CD1c-positive myeloid dendritic cell (primary cell): Measurements from ENCODE around the gene THOC2.
"Not testable (repeated sequence)": the region's sequence is repeated elsewhere in the genome, so short reads cannot be mapped to it uniquely, and the experiment has no call there.

Source experiments
- DNase-seq: peaks from one replicate; pipeline ENCODE4 v3.0.0-alpha.2; 2016; ENCODE audit errors: extremely low spot score

THOC2 gene

DNA sequence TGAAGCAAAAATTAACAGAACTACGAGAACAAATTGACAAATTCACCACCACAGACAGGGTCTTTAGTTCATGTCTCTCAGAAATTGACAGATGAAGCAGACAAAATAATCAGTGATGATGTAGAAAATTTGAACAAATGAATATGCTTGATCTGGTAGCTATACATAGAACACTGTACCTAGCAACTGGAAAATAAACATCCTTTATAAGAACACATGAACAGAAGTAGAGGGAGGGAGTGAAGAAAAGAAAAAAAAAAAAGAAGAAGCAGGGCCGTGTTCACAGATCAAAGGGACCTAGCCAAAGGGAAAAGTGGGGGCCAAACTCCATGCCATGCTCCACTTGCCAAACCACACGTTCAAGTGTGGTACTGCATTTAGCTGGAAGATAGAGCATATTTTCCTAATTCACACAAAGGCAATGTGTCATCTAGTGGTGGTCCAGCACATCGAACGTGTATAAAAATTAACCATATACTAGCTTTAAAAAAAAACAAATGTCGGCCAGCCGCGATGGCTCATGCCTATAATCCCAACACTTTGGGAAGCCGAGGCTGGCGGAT is 5.6 kb upstream of the THOC2 start:
- no peak for DNase-seq

DNA sequence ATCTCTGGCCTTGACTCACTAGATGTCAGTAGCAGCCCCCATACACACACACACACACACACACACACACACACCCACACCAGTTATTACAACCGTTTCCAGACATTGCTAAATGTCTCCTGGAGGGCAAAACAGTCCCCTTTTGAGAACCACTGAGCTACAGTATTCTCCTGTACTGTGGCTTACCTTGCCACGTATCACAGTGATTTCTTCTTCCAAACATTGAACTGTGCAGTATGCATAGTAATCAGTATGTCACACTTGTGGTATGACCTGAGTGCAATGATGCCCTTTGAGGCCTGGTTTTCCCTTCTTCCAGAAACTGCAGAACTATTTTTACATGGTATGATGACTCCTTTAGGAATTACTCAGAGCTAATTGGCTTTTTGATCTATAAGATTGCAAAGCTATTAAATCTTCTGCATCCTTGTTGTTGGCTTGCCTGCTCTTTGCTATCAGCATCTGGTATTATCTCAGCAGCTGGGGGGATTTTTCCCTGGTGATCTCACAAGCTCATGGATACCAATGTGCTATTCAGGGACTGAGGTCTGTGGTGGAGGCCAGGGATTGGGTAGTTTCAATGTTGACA is 3.6 kb upstream of the THOC2 start:
- no peak for DNase-seq

DNA sequence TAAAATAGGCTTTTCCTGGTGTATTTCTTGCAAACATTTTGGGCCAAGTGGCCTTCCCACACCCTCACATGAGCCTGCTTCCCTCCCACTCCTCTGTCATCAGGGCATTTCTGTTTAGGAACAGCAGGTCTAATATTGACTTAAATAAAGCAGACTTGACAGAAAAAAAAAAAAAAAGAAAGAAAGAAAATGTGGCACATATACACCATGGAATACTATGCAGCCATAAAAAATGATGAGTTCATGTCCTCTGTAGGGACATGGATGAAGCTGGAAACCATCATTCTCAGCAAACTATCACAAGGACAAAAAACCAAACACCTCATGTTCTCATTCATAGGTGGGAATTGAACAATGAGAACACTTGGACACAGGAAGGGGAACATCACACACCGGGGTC is 2.3 kb upstream of the THOC2 start:
- not testable (repeated sequence) for DNase-seq

DNA sequence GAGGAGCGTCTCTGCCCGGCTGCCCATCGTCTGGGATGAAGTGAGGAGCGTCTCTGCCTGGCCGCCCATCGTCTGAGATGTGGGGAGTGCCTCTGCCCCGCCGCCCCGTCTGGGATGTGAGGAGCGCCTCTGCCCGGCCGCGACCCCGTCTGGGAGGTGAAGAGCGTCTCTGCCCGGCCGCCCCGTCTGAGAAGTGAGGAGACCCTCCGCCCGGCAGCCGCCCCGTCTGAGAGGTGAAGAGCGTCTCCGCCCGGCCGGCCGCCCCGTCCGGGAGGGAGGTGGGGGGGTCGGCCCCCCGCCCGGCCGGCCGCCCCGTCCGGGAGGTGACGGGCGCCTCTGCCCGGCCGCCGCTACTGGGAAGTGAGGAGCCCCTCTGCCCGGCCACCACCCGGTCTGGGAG is 1.2 kb upstream of the THOC2 start:
- DNase-seq: not testable (repeated sequence)

DNA sequence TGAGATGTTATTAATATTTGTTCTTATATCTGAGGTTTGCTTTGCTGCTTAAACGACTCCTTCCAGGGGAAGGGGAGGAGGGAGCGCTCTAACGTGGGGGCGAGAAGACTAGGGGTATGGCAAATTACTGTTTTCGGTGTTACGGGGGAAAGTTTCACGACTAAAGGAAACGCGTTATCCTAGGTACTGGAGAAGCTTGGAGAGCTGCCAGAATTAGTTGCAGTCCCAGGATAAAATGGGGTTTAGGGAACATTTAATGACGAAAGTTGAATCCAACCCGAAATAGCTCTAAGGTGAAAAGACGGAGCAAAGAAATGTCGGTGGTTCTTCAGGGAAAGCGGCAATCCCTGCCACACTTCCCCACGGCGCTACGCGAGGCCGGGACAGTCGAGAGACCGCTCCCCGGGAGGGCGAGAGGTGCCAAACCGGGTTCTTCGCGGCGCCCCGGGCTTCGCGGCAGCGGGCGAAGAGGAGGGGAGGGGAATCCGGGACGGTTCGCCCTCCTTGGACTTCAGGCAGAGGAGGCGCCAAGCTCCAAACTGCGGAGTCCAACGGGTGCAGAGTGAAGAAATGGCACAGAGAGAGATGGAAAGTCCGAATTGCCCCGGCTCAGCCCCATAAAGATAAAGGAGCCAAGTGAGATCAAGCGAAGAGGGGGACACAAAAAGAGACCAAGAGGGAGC is 724 bp downstream of the THOC2 start:
- DNase-seq: peak; percentile 5

DNA sequence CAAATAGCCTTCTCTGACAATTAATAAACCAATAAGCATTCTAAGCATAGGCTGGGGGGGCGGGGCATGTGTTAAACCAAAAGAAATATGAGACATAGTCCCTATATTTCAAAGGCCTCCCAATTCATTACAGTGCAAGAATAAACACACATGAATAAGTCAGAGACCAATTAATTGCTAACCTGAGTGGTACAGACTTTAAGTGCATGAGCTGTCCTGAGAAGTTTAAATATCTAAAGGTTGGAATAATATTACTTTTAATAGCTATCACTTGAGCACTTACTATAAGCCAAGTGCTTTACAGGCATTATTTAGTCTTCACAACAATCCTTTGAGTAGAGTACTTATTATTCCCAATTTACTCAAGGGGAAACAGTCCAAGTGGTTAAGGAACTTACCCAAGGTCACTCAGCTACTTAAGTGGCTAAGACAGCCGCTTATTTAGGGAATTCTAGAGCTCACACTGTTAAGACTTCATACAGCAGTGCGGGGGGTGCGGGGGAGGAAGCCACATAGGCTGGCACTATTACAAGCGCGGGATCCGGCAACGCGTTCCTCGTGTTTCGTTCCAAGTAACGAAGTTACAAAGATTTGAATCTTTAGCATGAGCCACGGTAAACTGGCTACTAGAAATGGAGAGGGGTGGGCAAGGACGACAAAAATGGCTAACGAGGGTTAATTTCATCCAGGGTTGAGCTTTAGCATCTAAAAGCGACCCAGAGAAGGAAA is 1.4 kb downstream of the THOC2 start:
- peak; percentile 34 for DNase-seq

DNA sequence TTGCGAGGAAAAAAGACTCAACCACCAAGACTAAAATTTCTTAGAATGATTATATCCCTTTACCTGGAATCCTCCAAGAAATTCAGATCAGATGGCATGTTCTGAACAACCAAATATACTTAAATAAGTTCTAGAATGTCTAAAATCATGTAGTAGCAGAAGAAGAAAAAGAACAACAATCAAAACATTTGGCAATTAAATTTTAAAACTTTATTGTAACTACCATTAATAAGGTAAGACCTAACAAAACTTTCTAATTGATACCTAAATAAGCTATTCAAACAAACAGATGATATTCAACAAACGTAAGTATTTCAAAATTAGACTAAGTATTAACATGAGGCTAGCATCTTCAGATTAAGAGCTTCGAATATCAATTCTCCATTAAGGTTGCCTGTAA is 4.3 kb downstream of the THOC2 start:
- no peak for DNase-seq

DNA sequence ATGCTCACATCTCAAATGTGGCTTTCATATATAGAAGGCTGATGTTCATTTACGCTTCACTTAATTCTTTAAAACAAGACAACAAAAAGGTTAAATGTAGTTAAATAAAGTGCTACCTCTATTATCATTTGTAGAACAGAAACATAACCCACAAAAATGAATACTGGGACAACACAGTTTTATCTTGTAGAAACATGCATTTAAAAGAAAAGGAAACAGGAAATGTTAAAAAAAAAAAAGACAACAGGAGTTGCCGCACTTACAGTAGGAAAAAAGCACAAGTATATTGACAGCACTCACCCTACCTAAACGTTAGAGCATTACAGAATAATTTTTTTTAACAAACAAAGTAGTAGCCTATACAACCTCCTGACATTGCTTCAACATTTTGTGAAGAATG is 4.8 kb downstream of the THOC2 start:
- DNase-seq: no peak

DNA sequence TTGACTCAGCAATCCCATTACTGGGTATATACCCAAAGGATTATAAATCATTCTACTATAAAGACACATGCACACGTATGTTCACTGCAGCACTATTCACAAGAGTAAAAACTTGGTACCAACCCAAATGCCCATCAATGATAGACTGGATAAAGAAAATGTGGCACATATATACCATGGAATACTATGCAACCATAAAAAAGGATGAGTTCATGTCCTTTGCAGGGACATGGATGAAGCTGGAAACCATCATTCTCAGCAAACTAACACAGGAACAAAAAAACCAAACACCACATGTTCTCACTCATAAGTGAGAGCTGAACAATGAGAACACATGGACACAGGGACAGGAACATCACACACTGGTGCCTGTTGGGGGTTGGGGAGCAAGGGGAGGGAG is 10.7 kb downstream of the THOC2 start:
- DNase-seq: not testable (repeated sequence)

DNA sequence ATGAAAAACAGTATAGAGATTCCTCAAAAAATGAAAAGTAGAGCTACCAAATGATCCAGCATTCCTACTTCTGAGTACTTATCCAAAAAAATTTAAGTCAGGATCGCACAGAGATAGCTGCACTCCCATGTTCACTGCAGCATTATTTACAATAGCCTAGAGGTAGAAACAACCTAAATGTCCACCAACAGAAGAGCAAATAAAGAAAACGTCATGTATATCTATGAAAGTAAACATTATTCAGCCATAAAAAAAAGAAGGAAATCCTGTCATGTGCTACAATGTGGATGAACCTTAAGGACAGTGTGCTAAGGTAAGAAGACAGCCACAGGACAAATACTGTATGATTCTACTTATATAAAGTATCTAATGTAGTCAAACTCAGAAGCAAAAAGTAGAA is 12.4 kb downstream of the THOC2 start:
- no peak for DNase-seq

DNA sequence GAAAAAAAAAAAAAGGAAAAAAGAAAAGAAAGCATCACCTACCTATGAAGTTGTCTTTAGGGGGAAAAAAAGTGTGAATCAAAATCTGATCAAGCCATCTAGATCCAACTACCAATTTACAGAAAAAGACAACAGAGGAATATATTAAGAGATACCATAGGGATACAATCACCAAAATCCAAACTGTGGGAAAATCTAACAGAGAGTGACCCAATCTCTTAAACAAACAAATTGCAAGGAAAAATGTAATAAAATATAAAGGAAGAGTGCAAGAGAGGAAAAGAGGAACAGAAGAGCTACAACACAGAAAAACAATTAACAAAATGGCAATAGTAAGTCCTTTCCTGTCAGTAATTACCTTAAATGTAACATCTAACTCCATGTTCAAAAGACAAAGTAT is 19.0 kb downstream of the THOC2 start:
- no peak for DNase-seq

DNA sequence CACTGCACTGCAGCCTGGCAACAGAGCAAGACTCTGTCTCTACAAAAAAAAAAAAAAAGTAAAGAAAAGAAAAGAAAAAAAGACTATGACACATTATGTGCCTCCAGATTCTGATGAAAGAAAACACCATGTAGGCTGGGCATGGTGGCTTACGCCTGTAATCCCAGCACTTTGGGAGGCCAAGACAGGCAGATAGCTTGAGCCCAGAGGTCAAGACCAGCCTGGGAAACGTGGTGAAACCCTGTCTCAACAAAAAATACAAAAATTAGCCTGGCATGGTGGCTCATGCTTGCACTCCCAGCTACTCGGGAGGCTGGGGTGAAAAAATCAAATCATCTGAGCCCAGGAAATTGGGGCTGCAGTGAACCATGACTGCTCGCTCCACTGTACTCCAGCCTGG is 19.4 kb downstream of the THOC2 start:
- DNase-seq: no peak

DNA sequence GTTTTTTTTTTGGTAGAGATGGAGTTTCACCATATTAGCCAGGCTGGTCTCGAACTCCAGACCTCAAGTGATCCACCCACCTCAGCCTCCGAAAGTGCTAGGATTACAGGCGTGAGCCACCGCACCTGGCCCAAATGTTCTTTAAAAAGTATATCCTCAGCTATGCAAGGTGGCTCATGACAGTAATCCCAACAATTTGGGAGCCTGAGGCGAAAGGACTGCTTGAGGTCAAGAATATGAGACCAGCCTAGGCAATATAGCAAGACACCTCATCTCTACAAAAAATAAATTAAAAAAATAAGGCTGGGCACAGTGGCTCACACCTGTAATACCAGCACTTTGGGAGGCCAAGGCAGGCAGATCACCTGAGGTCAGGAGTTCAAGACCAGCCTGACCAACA is 21.7 kb downstream of the THOC2 start:
- DNase-seq: not testable (repeated sequence)

DNA sequence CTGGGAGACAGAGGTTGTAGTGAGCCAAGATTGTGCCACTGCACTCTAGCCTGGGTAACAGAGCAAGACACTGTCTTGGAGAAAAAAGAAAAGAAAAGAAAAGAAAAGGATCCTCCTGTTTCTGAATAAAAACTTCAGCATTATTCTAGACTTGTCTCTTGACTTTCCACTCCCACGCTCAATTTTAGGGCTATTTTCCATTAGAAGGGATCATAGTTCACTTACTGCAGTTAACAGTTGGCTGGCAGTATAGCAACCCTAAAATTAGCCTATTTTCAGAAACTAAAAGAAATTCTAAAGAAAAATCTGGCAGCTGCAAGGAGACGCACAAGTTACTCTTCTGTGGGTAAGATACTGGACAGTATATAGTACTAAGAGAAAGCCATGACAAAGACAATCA is 28.1 kb downstream of the THOC2 start:
- DNase-seq: no peak

DNA sequence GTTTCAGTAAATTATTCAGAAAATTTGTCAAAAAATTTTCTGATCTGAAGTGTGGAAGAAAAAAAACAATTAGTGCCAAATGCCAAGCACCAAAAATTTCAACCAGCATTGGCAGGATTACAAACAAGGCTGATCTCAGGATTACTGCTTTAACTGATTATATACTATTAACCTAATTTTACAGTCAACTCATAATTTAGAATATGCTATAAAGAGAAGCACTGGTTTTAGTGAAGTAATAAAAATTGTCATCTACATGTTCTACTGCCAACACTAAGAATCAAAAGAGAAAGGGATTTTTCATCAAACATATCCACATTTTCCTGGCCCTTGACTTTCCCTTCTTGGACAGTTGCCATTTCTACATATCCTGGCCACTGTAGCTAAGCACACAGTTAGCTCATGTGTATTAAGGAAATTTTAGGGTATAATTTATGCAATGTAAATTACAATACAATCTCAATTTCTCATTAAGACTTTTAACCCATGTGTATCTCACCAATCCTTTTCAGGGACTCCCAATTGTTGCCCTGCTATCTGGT is 33.8 kb downstream of the THOC2 start:
- no peak for DNase-seq

DNA sequence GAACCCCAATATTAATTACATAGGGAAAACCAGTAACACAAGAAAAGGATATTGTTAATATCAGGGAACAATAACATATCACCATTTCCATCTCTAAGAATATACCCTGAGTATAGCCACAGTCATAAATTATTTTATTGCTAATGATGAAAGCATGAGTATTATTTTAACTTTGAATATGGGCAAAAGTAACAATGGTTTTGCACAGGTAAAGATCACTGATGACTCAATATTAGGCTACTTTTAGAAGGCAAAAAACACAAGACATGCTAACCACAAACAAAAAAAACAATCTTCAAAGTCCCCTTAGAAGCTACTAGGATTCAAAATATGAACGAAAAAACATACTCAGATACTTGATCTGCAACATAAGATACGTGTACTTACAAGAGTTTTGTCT is 36.5 kb downstream of the THOC2 start:
- no peak for DNase-seq

DNA sequence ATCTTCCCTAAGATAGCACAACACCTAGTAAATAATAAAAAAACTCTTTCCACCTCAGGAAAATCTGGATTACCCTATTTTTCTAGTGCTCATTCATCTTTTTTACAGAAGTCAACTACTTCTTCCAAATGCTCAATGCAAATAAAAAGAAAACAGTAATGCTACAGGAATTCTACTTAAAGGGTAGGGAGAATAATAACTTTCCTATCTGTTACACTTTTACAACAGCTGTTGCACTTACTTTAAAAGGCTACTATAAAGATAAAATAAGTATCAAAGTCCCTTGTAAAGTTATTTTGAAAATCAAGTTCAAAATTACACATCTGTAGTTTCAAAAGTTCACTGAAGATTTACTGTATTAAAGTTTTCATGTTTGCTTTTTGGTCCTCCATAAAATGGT is 37.6 kb downstream of the THOC2 start:
- DNase-seq: no peak

DNA sequence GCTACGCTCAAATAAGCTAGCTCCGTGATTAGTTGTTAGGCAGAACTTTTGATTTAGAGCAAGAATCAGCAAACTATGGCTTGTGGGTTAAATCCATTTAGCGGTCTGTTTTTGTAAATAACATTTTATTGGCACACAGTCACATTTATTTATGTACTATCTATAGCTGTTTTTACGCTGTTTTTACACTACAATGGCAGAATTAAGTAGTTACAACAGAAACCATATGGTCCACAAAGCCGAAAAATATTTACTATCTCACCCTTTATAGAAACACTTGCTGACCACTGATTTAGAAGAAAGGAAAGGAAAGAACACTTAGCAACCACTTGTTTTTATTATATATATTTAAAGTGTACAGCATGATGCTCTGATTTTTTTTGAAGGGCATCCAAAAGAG is 41.1 kb downstream of the THOC2 start:
- no peak for DNase-seq

DNA sequence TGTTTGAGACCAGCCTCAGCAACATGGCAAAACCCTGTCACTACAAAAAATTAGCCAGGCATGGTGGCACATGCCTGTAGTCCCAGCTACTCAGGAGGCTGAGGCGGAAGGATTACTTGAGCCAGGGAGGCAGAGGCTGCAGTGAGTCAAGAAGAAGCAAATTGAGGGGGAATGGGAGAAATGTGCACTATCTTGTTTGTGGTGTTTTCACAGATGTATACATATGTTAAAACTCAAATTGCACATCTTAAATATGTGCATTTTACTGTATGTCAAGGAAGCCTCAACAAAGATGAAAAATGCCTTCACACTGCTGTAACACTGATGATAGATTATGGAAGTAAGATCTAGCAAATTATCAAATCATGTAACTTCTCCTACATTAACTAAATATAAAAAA is 44.3 kb downstream of the THOC2 start:
- DNase-seq: no peak

DNA sequence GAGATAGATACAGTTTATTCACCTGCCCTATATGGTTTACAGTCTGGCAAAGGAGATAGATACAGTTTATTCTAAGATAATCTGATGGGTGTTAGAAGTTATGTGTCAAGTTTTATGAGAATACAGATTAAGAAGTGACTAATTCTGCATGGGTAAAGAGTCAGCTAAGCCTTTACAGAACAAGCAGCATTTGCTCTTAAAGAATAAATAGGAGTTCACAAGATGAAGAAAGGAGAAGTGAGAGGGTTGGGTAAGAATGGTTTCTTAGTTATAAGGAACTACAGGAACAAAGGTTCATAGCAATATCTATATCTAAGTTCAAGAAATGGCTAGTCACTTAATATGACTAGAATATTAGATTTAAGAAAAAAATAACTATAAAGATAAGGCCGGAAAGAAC is 47.6 kb downstream of the THOC2 start:
- peak; percentile 63 for DNase-seq

DNA sequence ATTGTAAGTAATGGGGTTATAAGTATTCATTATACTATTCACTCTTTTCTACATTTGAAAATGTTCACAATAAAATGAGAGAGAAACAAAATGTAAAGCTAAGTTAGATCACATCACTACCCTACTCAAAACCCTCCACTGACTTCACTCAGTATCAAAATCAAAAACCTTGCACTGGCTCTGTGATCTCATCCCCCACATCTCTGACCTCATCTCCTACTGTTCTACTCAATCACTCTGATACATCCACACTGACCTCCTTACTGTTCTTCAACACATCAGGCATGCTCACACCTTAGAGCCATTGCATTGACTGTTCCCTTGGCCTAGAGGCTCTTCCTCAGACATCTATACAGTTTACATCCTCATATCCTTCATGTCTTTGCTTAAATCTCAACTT is 50.7 kb downstream of the THOC2 start:
- DNase-seq: no peak

DNA sequence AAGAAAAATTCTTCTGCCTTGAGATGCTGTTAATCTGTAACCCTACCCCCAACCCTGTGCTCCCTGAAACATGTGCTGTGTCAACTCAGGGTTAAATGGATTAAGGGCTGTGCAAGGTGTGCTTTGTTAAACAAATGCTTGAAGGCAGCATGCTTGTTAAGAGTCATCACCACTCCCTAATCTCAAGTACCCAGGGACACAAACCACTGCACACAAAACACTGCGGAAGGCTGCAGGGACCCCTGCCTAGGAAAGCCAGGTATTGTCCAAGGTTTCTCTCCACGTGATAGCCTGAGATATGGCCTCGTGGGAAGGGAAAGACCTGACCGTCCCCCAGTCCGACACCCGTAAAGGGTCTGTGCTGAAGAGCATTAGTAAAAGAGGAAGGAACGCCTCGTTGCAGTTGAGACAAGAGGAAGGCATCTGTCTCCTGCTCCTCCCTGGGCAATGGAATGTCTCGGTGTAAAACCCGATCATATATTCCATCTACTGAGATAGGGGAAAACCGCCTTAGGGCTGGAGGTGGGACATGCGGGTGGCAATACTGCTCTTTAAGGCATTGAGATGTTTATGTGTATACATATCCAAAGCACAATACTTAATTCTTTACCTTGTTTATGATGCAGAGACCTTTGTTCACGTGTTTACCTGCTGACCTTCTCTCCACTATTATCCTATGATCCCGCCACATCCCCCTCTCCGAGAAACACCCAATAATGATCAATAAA is 53.0 kb downstream of the THOC2 start:
- DNase-seq: not testable (repeated sequence)
